Measurements from ENCODE around the gene EEA1.
"Not testable (repeated sequence)": the region's sequence is repeated elsewhere in the genome, so short reads cannot be mapped to it uniquely, and the experiment has no call there.

EEA1 gene

DNA sequence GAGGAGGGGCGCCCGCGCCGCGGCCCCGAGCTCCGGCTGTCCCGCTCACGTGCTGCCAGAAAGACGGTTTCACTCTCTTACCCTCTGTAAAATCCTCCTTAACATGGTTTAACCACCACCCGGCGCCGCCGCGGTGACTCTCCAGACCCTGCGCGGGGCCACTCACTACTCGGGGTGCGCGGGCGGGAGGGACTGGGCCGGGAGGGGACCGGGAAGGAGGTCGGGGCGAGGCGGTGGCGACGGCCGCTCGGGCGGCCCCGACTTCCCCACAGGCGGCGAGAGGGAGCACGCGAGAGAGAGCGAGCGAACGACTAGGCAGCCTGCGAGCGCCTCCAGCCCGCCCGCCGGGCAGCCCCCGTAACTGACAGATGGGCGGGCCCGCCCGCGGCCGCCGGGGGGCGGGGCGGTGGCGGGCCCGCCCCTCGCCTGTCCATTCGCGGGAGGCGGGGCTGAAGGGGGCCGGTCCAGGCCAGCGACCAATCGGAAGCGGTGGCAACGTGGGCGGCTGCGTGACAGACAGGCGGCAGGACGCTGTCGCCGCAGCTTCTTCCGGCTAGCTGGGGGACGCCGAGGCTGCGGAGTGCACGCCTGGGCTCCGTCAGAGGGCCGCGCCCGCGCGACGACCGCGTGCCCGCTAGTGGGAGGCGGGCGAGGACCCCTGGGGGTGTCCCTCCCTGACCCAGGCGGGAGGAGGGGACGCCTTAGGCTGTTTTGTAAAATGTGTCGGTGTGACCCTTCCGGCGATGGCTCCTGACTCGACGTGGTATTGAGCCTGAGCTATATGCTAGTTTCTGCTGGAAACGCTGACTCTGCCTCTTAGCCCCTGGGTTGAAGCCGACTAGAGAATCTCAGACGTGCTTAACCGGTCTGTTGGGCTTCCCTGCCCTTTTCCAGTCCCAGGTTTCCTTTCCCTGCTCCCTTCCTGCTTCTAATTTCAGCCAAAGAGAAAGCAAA, at the start of gene EEA1:
Gene EEA1, minus strand, starts transcription at position 334 of the 954 bp plus-strand sequence. Its CDS starts 229 bp downstream, at position 105.
- Histone ChIP-seq H3K4me3 (ENCODE audit: low read length) (peak within 1 kb of the TSS; percentile 86), H3K4me1 (ENCODE audit: control insufficient read depth, insufficient read depth, low read length) (peaks cover 15% of the 10 kb centered on the region), H3K36me3 (ENCODE audit: control insufficient read depth, insufficient read depth, low read length) (no peaks in the 10 kb centered on the region), H3K27me3 (ENCODE audit: control insufficient read depth, insufficient read depth, low read length) (no peaks in the 10 kb centered on the region), H3K9ac (ENCODE audit: low read length) (peak within 1 kb of the TSS; percentile 76), H3K27ac (ENCODE audit: low read depth, low read length) (peak within 1 kb of the TSS; percentile 95)

GRCh38 chr12:92978607-92979006, 49.5 kb upstream of the EEA1 start:
- Histone ChIP-seq H3K4me1 (ENCODE audit: control insufficient read depth, insufficient read depth, low read length) (no peaks in the 10 kb centered on the region), H3K27me3 (ENCODE audit: control insufficient read depth, insufficient read depth, low read length) (no peaks in the 10 kb centered on the region), H3K27ac (ENCODE audit: low read depth, low read length) (no peak overlapping the region), H3K36me3 (ENCODE audit: control insufficient read depth, insufficient read depth, low read length) (no peaks in the 10 kb centered on the region), H3K4me3 (ENCODE audit: low read length) (no peak overlapping the region), H3K9ac (ENCODE audit: low read length) (no peak overlapping the region)

GRCh38 chr12:92977326-92977725, 48.2 kb upstream of the EEA1 start:
- Histone ChIP-seq H3K4me3 (ENCODE audit: low read length) (no peak overlapping the region), H3K27ac (ENCODE audit: low read depth, low read length) (no peak overlapping the region), H3K9ac (ENCODE audit: low read length) (no peak overlapping the region), H3K27me3 (ENCODE audit: control insufficient read depth, insufficient read depth, low read length) (no peaks in the 10 kb centered on the region), H3K4me1 (ENCODE audit: control insufficient read depth, insufficient read depth, low read length) (no peaks in the 10 kb centered on the region), H3K36me3 (ENCODE audit: control insufficient read depth, insufficient read depth, low read length) (no peaks in the 10 kb centered on the region)

DNA sequence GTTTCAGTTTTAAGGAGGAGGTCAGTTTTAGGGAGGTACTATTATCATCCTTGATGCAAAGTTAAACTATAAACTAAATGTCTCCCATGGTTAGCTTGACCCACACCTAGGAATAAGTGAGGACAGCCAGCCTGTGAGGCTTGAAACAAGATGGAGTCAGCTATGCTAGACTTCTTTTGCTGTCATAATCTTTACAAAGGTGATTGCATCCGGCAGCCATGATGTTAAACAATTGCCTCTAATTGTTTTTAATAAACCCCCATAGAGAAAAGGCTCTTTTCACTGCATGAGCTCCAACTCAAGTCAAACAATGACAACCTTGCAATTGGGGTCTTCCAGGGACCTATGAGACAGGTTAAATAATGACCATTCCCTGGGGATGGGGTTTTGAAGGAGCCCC, 45.7 kb upstream of the EEA1 start:
- Histone ChIP-seq H3K36me3 (ENCODE audit: control insufficient read depth, insufficient read depth, low read length) (no peaks in the 10 kb centered on the region), H3K9ac (ENCODE audit: low read length) (no peak overlapping the region), H3K4me1 (ENCODE audit: control insufficient read depth, insufficient read depth, low read length) (no peaks in the 10 kb centered on the region), H3K27ac (ENCODE audit: low read depth, low read length) (no peak overlapping the region), H3K27me3 (ENCODE audit: control insufficient read depth, insufficient read depth, low read length) (no peaks in the 10 kb centered on the region), H3K4me3 (ENCODE audit: low read length) (no peak overlapping the region)

DNA sequence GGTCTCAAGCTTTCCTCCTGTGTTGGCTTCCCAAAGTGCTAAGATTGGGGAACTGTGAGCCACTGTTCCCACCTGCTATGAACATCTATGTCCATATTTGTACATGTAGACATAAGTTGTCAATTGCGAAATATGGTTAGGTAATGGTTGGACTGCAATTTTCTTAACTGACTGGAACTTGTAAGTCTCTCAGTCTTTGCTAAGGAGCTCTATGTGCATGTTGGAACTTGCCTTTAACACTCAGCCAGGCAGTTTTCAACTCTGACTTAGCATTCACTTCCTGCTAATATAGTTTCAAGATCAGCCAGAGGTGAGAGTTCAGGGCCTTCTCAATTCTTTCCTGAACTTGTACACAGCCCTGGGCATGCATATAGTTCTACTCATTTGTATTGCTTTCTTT, 44.5 kb upstream of the EEA1 start:
- H3K27ac ChIP-seq (ENCODE audit: low read depth, low read length) = no peak overlapping the region
- no peaks in the 10 kb centered on the region for H3K4me1 ChIP-seq (ENCODE audit: control insufficient read depth, insufficient read depth, low read length)
- H3K36me3 ChIP-seq (ENCODE audit: control insufficient read depth, insufficient read depth, low read length) = no peaks in the 10 kb centered on the region
- no peak overlapping the region for H3K9ac ChIP-seq (ENCODE audit: low read length)
- no peak overlapping the region for H3K4me3 ChIP-seq (ENCODE audit: low read length)
- no peaks in the 10 kb centered on the region for H3K27me3 ChIP-seq (ENCODE audit: control insufficient read depth, insufficient read depth, low read length)

- H3K9ac ChIP-seq (ENCODE audit: low read length) = no peak overlapping the region
- no peak overlapping the region for H3K4me3 ChIP-seq (ENCODE audit: low read length)
- H3K36me3 ChIP-seq (ENCODE audit: control insufficient read depth, insufficient read depth, low read length) = no peaks in the 10 kb centered on the region
- no peaks in the 10 kb centered on the region for H3K27me3 ChIP-seq (ENCODE audit: control insufficient read depth, insufficient read depth, low read length)
- H3K27ac ChIP-seq (ENCODE audit: low read depth, low read length) = no peak overlapping the region
- no peaks in the 10 kb centered on the region for H3K4me1 ChIP-seq (ENCODE audit: control insufficient read depth, insufficient read depth, low read length)
These were observed 42.9 kb upstream of the EEA1 start for GRCh38 chr12:92971859-92972524.

DNA sequence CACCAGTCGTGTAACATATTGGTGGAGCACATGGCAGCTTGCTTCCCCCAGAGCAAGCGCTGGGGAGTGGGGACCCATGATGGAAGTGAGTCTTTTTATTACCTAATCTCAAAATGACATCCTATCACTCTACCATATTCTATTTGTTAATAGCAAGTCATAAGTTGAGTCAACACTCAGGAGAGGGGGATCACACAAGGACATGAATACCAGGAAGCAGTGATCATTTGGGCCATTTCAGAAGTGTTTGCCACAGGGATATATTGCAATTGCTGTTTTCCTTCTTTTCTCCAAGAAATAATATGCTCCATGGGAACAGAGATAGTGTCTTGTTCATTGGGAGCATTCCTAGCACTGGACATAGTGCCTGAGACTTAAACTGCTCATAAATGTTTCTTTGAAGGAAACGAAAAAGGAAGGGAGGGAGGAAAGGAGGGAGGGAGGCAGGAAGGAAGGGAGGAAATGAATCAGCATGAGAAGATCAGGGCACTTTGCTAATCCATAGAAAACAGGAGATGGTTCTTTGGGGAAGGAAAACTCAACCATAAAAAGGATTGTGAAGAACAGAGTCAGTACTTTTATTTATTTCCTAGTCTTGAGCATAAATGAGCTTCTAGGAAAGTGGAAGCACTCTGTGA, 39.2 kb upstream of the EEA1 start:
- Histone ChIP-seq H3K27me3 (ENCODE audit: control insufficient read depth, insufficient read depth, low read length) (no peaks in the 10 kb centered on the region), H3K4me1 (ENCODE audit: control insufficient read depth, insufficient read depth, low read length) (no peaks in the 10 kb centered on the region), H3K36me3 (ENCODE audit: control insufficient read depth, insufficient read depth, low read length) (no peaks in the 10 kb centered on the region), H3K27ac (ENCODE audit: low read depth, low read length) (no peak overlapping the region), H3K4me3 (ENCODE audit: low read length) (no peak overlapping the region), H3K9ac (ENCODE audit: low read length) (no peak overlapping the region)

DNA sequence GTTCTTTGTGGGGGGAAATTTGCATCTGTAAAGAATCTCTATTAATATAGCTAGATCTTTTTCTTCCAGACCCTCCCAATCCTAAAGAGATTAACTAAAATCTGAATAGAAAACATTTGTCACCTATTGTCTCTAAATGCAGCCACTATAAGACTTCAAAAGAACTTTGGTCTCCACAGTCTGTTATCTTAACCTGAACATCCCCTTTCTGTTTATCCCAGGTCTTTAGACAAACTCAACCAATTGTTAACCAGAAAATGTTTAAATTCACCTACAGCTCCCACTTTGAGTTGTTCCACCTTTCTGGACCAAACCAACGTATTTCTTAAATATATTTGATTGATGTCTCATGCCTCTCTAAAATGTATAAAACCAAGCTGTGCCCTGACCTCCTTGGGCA, 35.3 kb upstream of the EEA1 start:
- H3K27ac ChIP-seq (ENCODE audit: low read depth, low read length); H3K4me3 ChIP-seq (ENCODE audit: low read length); H3K36me3 ChIP-seq (ENCODE audit: control insufficient read depth, insufficient read depth, low read length); H3K27me3 ChIP-seq (ENCODE audit: control insufficient read depth, insufficient read depth, low read length); H3K4me1 ChIP-seq (ENCODE audit: control insufficient read depth, insufficient read depth, low read length); H3K9ac ChIP-seq (ENCODE audit: low read length): not testable (repeated sequence)

DNA sequence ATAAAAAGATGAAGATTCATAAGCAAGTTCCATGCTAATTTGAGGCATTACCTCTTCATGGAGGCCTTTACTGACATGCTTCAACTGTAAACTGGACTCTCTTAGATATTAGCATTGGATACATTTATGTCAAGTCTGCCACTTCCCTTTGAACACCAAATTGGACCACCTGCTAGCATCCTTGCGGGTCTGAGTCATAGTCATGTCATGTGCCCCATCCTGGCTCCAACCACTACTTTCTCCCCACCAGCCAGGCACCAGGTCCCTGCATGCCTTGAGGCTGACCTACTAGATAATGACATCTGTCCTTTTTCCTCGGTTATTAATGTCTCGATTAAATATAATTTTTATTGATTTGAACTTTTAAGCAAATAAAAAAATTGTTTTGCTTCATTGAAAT, 32.9 kb upstream of the EEA1 start:
- no peak overlapping the region for H3K27ac ChIP-seq (ENCODE audit: low read depth, low read length)
- no peak overlapping the region for H3K9ac ChIP-seq (ENCODE audit: low read length)

DNA sequence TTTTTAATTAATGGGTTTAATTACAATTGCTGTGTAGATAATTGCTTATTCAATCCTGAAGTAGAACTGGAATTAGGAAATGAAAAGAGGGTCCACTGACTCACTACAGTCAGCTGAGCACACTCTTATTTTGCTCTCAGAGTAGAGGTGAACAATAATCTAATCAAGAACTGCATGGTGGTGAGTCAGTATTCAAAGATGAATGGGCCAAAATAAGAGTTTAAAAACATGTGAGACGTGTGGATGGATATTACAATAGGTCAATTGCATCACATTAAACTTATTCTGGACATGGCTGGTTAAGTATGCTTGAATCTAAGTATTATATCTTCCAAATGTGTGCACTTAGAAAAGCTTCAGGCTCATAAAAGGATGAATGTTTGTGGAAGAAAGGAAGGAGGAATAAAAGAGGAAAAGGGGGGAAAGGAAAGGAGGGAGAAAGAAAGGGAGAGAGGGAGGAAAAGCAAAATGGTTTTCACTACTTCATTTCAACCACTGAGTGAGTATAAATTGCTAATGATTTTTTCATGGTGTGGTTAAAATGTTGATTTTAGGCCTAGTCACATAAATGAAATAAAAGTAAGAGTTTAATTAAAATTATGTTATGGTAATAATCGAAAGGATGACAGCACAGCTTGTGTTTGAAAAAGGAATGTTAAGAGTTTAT, 27.0 kb upstream of the EEA1 start:
- H3K36me3 ChIP-seq (ENCODE audit: control insufficient read depth, insufficient read depth, low read length) = no peaks in the 10 kb centered on the region
- no peaks in the 10 kb centered on the region for H3K27me3 ChIP-seq (ENCODE audit: control insufficient read depth, insufficient read depth, low read length)
- no peak overlapping the region for H3K27ac ChIP-seq (ENCODE audit: low read depth, low read length)
- H3K9ac ChIP-seq (ENCODE audit: low read length) = no peak overlapping the region
- no peak overlapping the region for H3K4me3 ChIP-seq (ENCODE audit: low read length)
- H3K4me1 ChIP-seq (ENCODE audit: control insufficient read depth, insufficient read depth, low read length) = no peaks in the 10 kb centered on the region

More for the DNA sequence above, 32.9 kb upstream of the EEA1 start:
- Histone ChIP-seq H3K27me3 (ENCODE audit: control insufficient read depth, insufficient read depth, low read length) (no peaks in the 10 kb centered on the region), H3K4me3 (ENCODE audit: low read length) (no peak overlapping the region), H3K4me1 (ENCODE audit: control insufficient read depth, insufficient read depth, low read length) (no peaks in the 10 kb centered on the region), H3K36me3 (ENCODE audit: control insufficient read depth, insufficient read depth, low read length) (no peaks in the 10 kb centered on the region)

DNA sequence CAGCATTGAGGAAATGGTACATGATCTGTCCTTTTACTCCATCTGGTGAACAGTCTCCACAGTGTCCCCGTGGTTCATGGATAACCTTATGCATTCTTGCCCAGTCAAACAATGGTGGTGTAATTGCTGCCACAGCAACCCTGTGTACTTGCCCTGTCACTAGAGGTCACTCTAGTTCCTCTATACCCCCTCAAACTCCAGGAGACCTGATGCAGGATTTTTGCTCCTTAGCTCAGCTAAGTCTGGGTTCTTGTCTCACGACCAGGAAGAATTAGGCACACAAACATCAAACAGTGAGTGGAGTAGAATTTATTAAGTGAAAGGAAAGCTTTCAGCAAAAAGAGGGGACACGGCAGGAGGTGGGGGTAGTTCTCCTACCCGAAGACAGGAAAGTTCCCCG, 24.7 kb upstream of the EEA1 start:
- no peak overlapping the region for H3K9ac ChIP-seq (ENCODE audit: low read length)
- no peaks in the 10 kb centered on the region for H3K4me1 ChIP-seq (ENCODE audit: control insufficient read depth, insufficient read depth, low read length)
- no peaks in the 10 kb centered on the region for H3K36me3 ChIP-seq (ENCODE audit: control insufficient read depth, insufficient read depth, low read length)
- H3K4me3 ChIP-seq (ENCODE audit: low read length) = no peak overlapping the region
- H3K27ac ChIP-seq (ENCODE audit: low read depth, low read length) = no peak overlapping the region
- H3K27me3 ChIP-seq (ENCODE audit: control insufficient read depth, insufficient read depth, low read length) = no peaks in the 10 kb centered on the region

DNA sequence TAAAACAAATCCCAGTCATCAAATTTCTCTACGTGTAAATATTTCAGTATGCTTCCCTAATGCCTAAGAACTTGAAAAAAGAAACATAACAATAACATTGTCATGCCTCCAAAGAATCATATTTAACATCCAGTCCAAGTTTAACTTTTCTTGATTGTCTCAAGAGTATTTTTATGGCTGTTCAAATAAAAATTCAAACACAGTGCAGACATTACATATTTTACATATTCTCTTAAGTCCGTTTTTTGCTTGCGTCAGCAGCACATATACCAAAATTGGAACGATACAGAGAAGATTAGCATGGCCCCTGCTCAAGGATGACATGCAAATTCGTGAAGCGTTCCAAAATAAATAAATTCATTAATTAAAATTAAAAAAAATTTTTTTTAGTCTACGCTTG, 23.3 kb upstream of the EEA1 start:
- Histone ChIP-seq H3K27ac (ENCODE audit: low read depth, low read length) (no peak overlapping the region), H3K9ac (ENCODE audit: low read length) (no peak overlapping the region), H3K27me3 (ENCODE audit: control insufficient read depth, insufficient read depth, low read length) (no peaks in the 10 kb centered on the region), H3K4me1 (ENCODE audit: control insufficient read depth, insufficient read depth, low read length) (no peaks in the 10 kb centered on the region), H3K4me3 (ENCODE audit: low read length) (no peak overlapping the region), H3K36me3 (ENCODE audit: control insufficient read depth, insufficient read depth, low read length) (no peaks in the 10 kb centered on the region)
